ENCODE data around the gene ZNF277.

The ZNF277 gene

DNA sequence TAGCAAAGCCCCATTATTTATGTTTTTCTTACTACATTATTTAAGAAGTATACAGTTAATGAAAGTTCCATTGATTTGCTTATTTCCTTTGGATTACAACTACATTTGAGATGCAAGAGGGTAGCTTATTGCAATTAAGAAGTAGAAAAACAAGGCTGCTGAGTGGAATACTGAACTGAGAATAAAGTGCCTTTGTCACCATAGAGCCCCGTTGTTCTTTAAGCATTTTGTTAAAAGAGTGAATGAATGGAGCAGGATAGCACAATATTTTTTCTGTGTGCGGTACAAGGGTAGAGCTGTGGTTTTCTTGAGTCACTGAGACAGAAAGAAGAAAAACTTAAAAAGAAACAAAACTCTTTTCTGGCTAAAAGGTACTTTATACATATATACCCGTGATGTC is 45.6 kb downstream of the ZNF277 start:
- TF ChIP-seq, protein P1, sequence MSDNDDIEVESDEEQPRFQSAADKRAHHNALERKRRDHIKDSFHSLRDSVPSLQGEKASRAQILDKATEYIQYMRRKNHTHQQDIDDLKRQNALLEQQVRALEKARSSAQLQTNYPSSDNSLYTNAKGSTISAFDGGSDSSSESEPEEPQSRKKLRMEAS (IDR thresholded peaks at IDR 0.05; ENCODE audit: low read depth, low read length): no peak
- TF ChIP-seq, protein P2, sequence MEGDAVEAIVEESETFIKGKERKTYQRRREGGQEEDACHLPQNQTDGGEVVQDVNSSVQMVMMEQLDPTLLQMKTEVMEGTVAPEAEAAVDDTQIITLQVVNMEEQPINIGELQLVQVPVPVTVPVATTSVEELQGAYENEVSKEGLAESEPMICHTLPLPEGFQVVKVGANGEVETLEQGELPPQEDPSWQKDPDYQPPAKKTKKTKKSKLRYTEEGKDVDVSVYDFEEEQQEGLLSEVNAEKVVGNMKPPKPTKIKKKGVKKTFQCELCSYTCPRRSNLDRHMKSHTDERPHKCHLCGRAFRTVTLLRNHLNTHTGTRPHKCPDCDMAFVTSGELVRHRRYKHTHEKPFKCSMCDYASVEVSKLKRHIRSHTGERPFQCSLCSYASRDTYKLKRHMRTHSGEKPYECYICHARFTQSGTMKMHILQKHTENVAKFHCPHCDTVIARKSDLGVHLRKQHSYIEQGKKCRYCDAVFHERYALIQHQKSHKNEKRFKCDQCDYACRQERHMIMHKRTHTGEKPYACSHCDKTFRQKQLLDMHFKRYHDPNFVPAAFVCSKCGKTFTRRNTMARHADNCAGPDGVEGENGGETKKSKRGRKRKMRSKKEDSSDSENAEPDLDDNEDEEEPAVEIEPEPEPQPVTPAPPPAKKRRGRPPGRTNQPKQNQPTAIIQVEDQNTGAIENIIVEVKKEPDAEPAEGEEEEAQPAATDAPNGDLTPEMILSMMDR (IDR thresholded peaks at IDR 0.05; ENCODE audit: low read depth, low read length): no peak
- TF ChIP-seq MYC (IDR thresholded peaks at IDR 0.05; ENCODE audit: low read depth, low read length) (no peak), POLR2A (IDR thresholded peaks at IDR 0.05; ENCODE audit: extremely low read depth, insufficient read length) (no peak)

DNA sequence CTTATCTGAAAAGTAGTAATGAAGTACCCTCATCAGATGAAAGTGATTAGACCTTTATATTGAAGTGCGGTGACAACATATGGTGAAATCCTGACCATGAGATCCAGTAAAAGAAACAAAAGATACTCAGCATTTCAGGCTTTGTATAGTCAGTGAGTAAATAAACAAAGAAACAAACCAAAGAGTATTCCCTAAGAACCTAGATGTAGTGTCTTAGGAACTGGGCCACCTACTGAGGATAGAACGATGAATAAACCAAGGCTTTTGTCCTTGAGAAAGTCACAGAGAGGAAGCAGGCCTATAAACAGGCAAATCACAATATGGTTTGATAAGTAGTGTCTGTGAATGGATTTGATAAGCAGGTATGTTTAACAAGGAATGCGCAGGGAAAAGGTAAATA is 46.2 kb downstream of the ZNF277 start:
- DNase-seq (ENCODE audit: low read depth): no peak
- no peak overlapping the region for H3K4me3 ChIP-seq (ENCODE audit: low read depth, low read length)
- TF ChIP-seq MYC (IDR thresholded peaks at IDR 0.05; ENCODE audit: low read depth, low read length) (no peak), POLR2A (IDR thresholded peaks at IDR 0.05; ENCODE audit: extremely low read depth, insufficient read length) (no peak)
- TF ChIP-seq, protein P2 (IDR thresholded peaks at IDR 0.05; ENCODE audit: low read depth, low read length): no peak
- TF ChIP-seq, protein P1 (IDR thresholded peaks at IDR 0.05; ENCODE audit: low read depth, low read length): no peak

More for the DNA sequence above, 45.6 kb downstream of the ZNF277 start:
- no peak overlapping the region for H3K4me3 ChIP-seq (ENCODE audit: low read depth, low read length)
- DNase-seq (ENCODE audit: low read depth): no peak

DNA sequence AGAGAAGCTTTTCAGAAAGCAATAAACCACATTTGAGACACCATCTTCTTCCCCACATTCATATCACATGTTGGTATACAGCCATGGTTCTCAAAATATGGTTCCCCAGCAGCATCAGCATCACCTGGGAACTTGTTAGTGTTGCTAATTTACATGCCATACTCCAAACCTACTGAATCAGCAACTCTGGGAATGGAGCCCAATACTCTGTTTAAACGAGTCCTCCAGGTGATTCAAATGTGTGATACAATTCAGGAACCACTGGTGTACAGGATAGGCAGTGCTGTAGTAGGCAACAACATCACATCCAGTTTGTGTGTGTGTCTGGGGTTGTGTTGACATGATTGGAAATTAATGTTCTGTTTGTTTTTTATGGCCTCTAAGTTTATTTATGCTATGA is 47.7 kb downstream of the ZNF277 start:
- no peak for DNase-seq (ENCODE audit: low read depth)
- TF ChIP-seq MYC (IDR thresholded peaks at IDR 0.05; ENCODE audit: low read depth, low read length) (no peak), POLR2A (IDR thresholded peaks at IDR 0.05; ENCODE audit: extremely low read depth, insufficient read length) (no peak)
- TF ChIP-seq, protein P1 (IDR thresholded peaks at IDR 0.05; ENCODE audit: low read depth, low read length): no peak
- TF ChIP-seq, protein P2 (IDR thresholded peaks at IDR 0.05; ENCODE audit: low read depth, low read length): no peak
- H3K4me3 ChIP-seq (ENCODE audit: low read depth, low read length): no peak overlapping the region

DNA sequence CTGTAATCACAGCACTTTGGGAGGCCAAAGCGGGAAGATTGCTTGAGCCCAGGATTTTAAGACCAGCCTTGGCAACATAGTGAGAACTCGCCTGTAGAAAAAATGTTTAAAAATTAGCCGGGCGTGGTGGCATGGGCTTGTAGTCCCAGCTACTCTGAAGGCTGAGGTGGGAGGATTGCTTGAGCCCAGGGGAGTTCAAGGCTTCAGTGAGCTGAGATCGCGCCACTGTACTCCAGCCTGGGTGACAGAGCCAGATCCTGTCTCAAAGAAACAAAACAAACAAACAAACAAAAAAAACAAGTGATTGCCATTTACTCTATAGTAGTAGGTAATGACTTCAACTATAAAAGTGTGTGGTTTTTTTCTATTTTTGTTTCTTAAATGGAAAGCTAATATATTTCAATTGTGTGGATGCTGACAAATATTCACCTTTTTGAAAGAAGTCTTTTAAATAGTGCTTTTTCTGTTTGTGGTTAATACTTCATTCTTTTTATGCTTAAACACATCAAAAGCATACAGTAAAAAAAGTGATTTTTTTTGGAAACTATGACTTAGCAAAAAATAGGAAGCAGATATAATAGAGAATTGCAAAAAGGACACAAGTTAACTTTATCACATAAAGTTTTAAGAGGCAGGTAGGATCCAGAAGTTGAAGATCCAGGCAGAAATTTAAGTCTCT is 48.4 kb downstream of the ZNF277 start:
- TF ChIP-seq, protein P2 (IDR thresholded peaks at IDR 0.05; ENCODE audit: low read depth, low read length): no peak
- TF ChIP-seq, protein P1 (IDR thresholded peaks at IDR 0.05; ENCODE audit: low read depth, low read length): no peak
- TF ChIP-seq MYC (IDR thresholded peaks at IDR 0.05; ENCODE audit: low read depth, low read length): no peak
- TF ChIP-seq POLR2A (IDR thresholded peaks at IDR 0.05; ENCODE audit: extremely low read depth, insufficient read length): no peak
- no peak for DNase-seq (ENCODE audit: low read depth)

DNA sequence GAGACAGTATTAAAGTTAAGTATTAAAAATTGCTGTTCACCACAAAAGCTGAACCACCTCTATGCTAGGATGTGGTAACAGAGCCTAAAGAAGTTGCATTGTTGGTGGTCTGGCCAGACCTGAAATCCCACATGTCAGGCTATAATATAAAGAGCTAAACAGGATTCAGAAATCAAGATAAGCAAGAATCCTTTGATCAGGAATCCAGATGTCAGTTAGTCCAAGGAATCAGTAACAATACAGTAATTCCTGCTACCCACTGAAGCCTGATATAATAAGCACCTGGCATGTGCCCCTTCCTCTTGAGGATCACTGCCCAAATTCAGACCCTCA is 48.9 kb downstream of the ZNF277 start:
- no peak overlapping the region for H3K4me3 ChIP-seq (ENCODE audit: low read depth, low read length)
- TF ChIP-seq, protein P1 (IDR thresholded peaks at IDR 0.05; ENCODE audit: low read depth, low read length): no peak
- TF ChIP-seq POLR2A (IDR thresholded peaks at IDR 0.05; ENCODE audit: extremely low read depth, insufficient read length): no peak
- no peak for TF ChIP-seq MYC (IDR thresholded peaks at IDR 0.05; ENCODE audit: low read depth, low read length)
- TF ChIP-seq, protein P2 (IDR thresholded peaks at IDR 0.05; ENCODE audit: low read depth, low read length): no peak
- no peak for DNase-seq (ENCODE audit: low read depth)

More for the DNA sequence above, 48.4 kb downstream of the ZNF277 start:
- H3K4me3 ChIP-seq (ENCODE audit: low read depth, low read length): no peak overlapping the region
